Measurements from ENCODE around the gene CDKL5. TPM values are rescaled to one million over a fixed set of nuclear protein-coding genes. Genes with fewer than 3 reads are reported as not detected.

Gene CDKL5
- total RNA-seq, 1 donor, result 6.5 TPM

GRCh38 chrX:18640686-18641085, 215.3 kb downstream of the CDKL5 start:
- no peak for DNase-seq (ENCODE audit: low read depth)
- TF ChIP-seq, protein P1, sequence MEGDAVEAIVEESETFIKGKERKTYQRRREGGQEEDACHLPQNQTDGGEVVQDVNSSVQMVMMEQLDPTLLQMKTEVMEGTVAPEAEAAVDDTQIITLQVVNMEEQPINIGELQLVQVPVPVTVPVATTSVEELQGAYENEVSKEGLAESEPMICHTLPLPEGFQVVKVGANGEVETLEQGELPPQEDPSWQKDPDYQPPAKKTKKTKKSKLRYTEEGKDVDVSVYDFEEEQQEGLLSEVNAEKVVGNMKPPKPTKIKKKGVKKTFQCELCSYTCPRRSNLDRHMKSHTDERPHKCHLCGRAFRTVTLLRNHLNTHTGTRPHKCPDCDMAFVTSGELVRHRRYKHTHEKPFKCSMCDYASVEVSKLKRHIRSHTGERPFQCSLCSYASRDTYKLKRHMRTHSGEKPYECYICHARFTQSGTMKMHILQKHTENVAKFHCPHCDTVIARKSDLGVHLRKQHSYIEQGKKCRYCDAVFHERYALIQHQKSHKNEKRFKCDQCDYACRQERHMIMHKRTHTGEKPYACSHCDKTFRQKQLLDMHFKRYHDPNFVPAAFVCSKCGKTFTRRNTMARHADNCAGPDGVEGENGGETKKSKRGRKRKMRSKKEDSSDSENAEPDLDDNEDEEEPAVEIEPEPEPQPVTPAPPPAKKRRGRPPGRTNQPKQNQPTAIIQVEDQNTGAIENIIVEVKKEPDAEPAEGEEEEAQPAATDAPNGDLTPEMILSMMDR (IDR thresholded peaks at IDR 0.05; ENCODE audit: insufficient read depth, low read depth, low read length), result no peak

GRCh38 chrX:18643243-18643642, 217.8 kb downstream of the CDKL5 start:
- no peak overlapping the region for H3K4me3 ChIP-seq (ENCODE audit: low read depth, low read length)
- TF ChIP-seq, protein P1 (IDR thresholded peaks at IDR 0.05; ENCODE audit: insufficient read depth, low read depth, low read length), result no peak
- no peak for DNase-seq (ENCODE audit: low read depth)

More at GRCh38 chrX:18640686-18641085, 215.3 kb downstream of the CDKL5 start:
- no peak overlapping the region for H3K4me3 ChIP-seq (ENCODE audit: low read depth, low read length)

DNA sequence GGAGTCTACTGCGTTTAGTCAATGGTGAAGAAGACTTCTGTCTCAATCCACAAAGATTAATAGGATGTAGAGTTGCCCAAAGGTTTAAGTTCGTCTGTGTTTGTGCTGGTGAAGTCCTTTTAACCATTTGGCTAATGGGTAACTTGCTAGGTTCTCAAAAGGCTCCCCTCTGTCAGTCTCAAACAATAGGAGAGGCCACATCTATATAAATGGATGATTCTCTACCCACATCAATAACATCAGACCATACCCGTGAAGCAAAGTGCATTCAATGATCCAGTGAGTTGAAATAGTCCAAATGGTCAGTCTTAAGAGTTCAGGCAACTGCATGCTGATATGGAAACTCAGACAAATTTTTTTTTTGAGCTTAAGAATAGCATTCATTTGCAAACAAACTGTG, 218.4 kb downstream of the CDKL5 start:
- no peak for DNase-seq (ENCODE audit: low read depth)
- no peak overlapping the region for H3K4me3 ChIP-seq (ENCODE audit: low read depth, low read length)
- TF ChIP-seq, protein P1 (IDR thresholded peaks at IDR 0.05; ENCODE audit: insufficient read depth, low read depth, low read length), result no peak

DNA sequence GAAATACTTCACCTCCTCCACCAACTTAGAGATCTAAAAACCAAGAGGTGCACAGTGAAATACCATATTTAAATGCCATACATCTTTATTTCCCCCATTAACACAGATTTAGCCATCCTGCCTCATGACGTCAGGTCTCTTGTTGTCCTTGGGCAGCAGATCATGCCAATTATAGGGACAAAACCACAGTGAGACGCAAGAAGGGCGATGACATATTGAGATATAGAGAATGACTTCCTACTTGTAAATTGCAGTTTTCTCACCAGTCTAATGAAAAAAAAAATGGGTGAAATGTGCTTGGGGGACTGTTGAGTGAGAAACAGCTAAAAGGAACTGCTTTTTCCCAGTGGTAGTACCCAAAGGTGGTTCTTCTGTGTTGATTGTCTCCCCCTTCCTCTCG, 222.2 kb downstream of the CDKL5 start:
- TF ChIP-seq, protein P1 (IDR thresholded peaks at IDR 0.05; ENCODE audit: insufficient read depth, low read depth, low read length), result no peak
- no peak for DNase-seq (ENCODE audit: low read depth)
- H3K4me3 ChIP-seq (ENCODE audit: low read depth, low read length), result no peak overlapping the region

GRCh38 chrX:18649498-18649951, 224.1 kb downstream of the CDKL5 start:
- no peak overlapping the region for H3K4me3 ChIP-seq (ENCODE audit: low read depth, low read length)
- TF ChIP-seq, protein P1 (IDR thresholded peaks at IDR 0.05; ENCODE audit: insufficient read depth, low read depth, low read length), result no peak
- DNase-seq (ENCODE audit: low read depth), result no peak

GRCh38 chrX:18650662-18651061, 225.3 kb downstream of the CDKL5 start:
- TF ChIP-seq, protein P1 (IDR thresholded peaks at IDR 0.05; ENCODE audit: insufficient read depth, low read depth, low read length), result no peak
- no peak for DNase-seq (ENCODE audit: low read depth)
- no peak overlapping the region for H3K4me3 ChIP-seq (ENCODE audit: low read depth, low read length)

DNA sequence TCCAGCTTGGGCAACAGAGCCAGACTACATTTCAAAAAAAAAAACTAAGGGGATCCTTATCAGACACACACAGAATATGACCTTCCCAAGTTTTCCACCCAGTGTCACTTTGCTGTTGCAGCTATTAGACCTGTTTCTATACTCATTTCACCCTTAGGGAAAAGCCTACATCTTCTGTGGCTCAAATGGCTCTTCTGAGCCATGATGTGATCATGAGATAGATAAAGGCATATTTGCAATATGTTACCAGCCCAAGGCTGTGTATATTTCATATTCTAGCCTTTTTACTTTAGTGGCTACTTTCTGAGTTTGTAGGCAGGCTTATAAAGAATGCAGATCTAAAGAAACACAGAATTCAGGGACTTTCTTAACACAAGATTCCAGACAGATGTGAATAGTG, 227.2 kb downstream of the CDKL5 start:
- DNase-seq (ENCODE audit: low read depth), result no peak
- H3K4me3 ChIP-seq (ENCODE audit: low read depth, low read length), result no peak overlapping the region
- TF ChIP-seq, protein P1 (IDR thresholded peaks at IDR 0.05; ENCODE audit: insufficient read depth, low read depth, low read length), result no peak
